Vagina (tissue), 2 donors: ENCODE measurements around the gene NLGN3.

Source experiments
- POLR2A ChIP-seq, 2 donors: fragments of 450-650 bp; IDR thresholded peaks; one replicate each; pipeline ENCODE4 v1.6.1; 2017; ENCODE audit warnings: antibody characterized with exemption in 2 of 2, mild to moderate bottlenecking in 2 of 2, moderate library complexity in 2 of 2
- POLR2AphosphoS5 ChIP-seq, 2 donors: sonication (generic); formaldehyde crosslinking; IDR thresholded peaks; one replicate each; pipeline ENCODE4 v1.9.0; 2017; ENCODE audit warnings: antibody characterized with exemption in 2 of 2, mild to moderate bottlenecking in 2 of 2, low read depth in 1 of 2; ENCODE audit not compliant: insufficient read depth in 1 of 2
- TF ChIP-seq, protein P1 (sequence below), 3 experiments: fragments of 450-650 bp in 2 of 3; fragments of 200-600 bp in 1 of 3; sonication (generic) in 1 of 3; IDR thresholded peaks; one replicate each; pipeline ENCODE4 v1.5.1; 2017 to 2019; ENCODE audit warnings: antibody characterized with exemption in 3 of 3, mild to moderate bottlenecking in 2 of 3, moderate library complexity in 2 of 3

DNA sequence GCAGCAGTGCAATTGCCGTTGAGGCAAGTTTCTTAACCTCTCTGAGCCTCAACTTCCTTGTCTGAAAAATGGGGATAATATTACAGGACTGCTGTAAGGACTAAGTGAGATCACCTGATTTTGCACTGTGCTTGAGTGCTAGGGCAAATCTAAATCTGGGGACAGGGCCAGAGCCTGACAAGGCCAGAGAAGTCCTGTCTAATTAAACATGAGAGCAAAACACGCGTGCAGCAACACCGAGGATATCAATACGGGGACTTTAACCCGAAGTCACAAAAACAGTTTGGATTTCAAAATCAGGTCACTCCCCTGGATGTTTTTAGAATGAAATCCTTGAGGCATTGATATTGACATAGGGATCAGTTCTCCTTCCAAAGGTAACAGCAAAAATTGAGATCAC is 72.7 kb downstream of the NLGN3 start:
- TF ChIP-seq, protein P1, sequence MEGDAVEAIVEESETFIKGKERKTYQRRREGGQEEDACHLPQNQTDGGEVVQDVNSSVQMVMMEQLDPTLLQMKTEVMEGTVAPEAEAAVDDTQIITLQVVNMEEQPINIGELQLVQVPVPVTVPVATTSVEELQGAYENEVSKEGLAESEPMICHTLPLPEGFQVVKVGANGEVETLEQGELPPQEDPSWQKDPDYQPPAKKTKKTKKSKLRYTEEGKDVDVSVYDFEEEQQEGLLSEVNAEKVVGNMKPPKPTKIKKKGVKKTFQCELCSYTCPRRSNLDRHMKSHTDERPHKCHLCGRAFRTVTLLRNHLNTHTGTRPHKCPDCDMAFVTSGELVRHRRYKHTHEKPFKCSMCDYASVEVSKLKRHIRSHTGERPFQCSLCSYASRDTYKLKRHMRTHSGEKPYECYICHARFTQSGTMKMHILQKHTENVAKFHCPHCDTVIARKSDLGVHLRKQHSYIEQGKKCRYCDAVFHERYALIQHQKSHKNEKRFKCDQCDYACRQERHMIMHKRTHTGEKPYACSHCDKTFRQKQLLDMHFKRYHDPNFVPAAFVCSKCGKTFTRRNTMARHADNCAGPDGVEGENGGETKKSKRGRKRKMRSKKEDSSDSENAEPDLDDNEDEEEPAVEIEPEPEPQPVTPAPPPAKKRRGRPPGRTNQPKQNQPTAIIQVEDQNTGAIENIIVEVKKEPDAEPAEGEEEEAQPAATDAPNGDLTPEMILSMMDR (IDR thresholded peaks at IDR 0.05), result no peak
- no peak for TF ChIP-seq POLR2A (IDR thresholded peaks at IDR 0.05)
- no peak for TF ChIP-seq POLR2AphosphoS5 (IDR thresholded peaks at IDR 0.05; ENCODE audit: insufficient read depth in 1 of 2, low read depth in 1 of 2)
